RKO (cell line): Measurements from ENCODE around the gene GALNT7.
"Not testable (repeated sequence)": the region's sequence is repeated elsewhere in the genome, so short reads cannot be mapped to it uniquely, and the experiment has no call there.

Experiments
- DNase-seq: peaks from one replicate; pipeline ENCODE4 v3.0.0-alpha.2; 2016; ENCODE audit warnings: low spot score

The GALNT7 gene

GRCh38 chr4:173168396-173169177 lies at the start of gene GALNT7:
GALNT7 (plus strand) TSS chr4:173168811; CDS start chr4:173168836, 25 bp downstream.
- DNase-seq: peak; percentile 64

- not testable (repeated sequence) for DNase-seq
These were observed 49.8 kb upstream of the GALNT7 start for GRCh38 chr4:173118819-173119218.

GRCh38 chr4:173119818-173120217 lies 48.8 kb upstream of the GALNT7 start:
- peak; percentile 2 for DNase-seq

GRCh38 chr4:173121076-173121561 lies 47.5 kb upstream of the GALNT7 start:
- no peak for DNase-seq

GRCh38 chr4:173124209-173124865 lies 44.3 kb upstream of the GALNT7 start:
- DNase-seq: no peak

- no peak for DNase-seq
These were observed 43.3 kb upstream of the GALNT7 start for GRCh38 chr4:173125216-173125812.

GRCh38 chr4:173128199-173128890 lies 40.3 kb upstream of the GALNT7 start:
- DNase-seq: no peak

- no peak for DNase-seq
These were observed 37.9 kb upstream of the GALNT7 start for GRCh38 chr4:173130687-173131086.

GRCh38 chr4:173134426-173134825 lies 34.2 kb upstream of the GALNT7 start:
- no peak for DNase-seq

- peak; percentile 23 for DNase-seq
These were observed 33.3 kb upstream of the GALNT7 start for GRCh38 chr4:173135241-173135847.

GRCh38 chr4:173138624-173139023 lies 30.0 kb upstream of the GALNT7 start:
- no peak for DNase-seq

- DNase-seq: no peak
These were observed 29.1 kb upstream of the GALNT7 start for GRCh38 chr4:173139561-173139960.

- no peak for DNase-seq
These were observed 23.5 kb upstream of the GALNT7 start for GRCh38 chr4:173145131-173145530.

GRCh38 chr4:173146456-173146855 lies 22.2 kb upstream of the GALNT7 start:
- no peak for DNase-seq

- no peak for DNase-seq
These were observed 17.1 kb upstream of the GALNT7 start for GRCh38 chr4:173151496-173151895.

GRCh38 chr4:173152104-173152503 lies 16.5 kb upstream of the GALNT7 start:
- DNase-seq: no peak

GRCh38 chr4:173153445-173153844 lies 15.2 kb upstream of the GALNT7 start:
- no peak for DNase-seq

GRCh38 chr4:173159791-173160190 lies 8.8 kb upstream of the GALNT7 start:
- DNase-seq: no peak

GRCh38 chr4:173160871-173161270 lies 7.7 kb upstream of the GALNT7 start:
- no peak for DNase-seq

GRCh38 chr4:173161311-173161710 lies 7.3 kb upstream of the GALNT7 start:
- DNase-seq: no peak

- no peak for DNase-seq
These were observed 2.9 kb upstream of the GALNT7 start for GRCh38 chr4:173165706-173166105.

GRCh38 chr4:173166491-173166890 lies 2.1 kb upstream of the GALNT7 start:
- no peak for DNase-seq
